Adrenal gland (tissue), 12 donors: Measurements from ENCODE around the gene PRDM1. TPM values are rescaled to one million over a fixed set of nuclear protein-coding genes. Genes with fewer than 3 reads are reported as not detected.
A peak's percentile ranks its signal among the peaks of the same experiment; 100 is the strongest.

Experiments
- DNase-seq, 7 donors: peaks; one replicate each; pipeline ENCODE4 v3.0.0-alpha.2; 2019 to 2020
- H3K27ac ChIP-seq, 5 donors: fragments of 200-600 bp; sonication (generic) in 4 of 5; 1 replicate in 3 of 5; 2 replicates in 2 of 5; pipeline versions ENCODE4 v1.5.1 to v1.8.0; 2016 to 2020; ENCODE audit warnings: mild to moderate bottlenecking in 1 of 5
- H3K27me3 ChIP-seq: fragments of 200-600 bp; 2 replicates; pipeline ENCODE4 v1.8.0; 2021
- H3K36me3 ChIP-seq, 2 donors: fragments of 200-600 bp; replicated peaks in 1 of 2; 1 replicate in 1 of 2; 2 replicates in 1 of 2; pipeline versions ENCODE4 v1.5.1 to v1.8.0; 2018 to 2022
- H3K4me1 ChIP-seq, 2 donors: fragments of 200-600 bp; replicated peaks in 1 of 2; 1 replicate in 1 of 2; 2 replicates in 1 of 2; pipeline versions ENCODE4 v1.5.1 to v1.8.0; 2018 to 2021
- H3K4me3 ChIP-seq, 4 donors: fragments of 200-600 bp; sonication (generic) in 3 of 4; one replicate each; pipeline ENCODE4 v1.5.1; 2016 to 2018
- H3K9me3 ChIP-seq, 3 donors: fragments of 200-600 bp; sonication (generic) in 1 of 3; replicated peaks in 1 of 3; 1 replicate in 2 of 3; 2 replicates in 1 of 3; pipeline versions ENCODE4 v1.5.1 to v1.8.0; 2016 to 2021
- CTCF ChIP-seq, 6 experiments: fragments of 450-650 bp in 4 of 6; fragments of 200-600 bp in 2 of 6; sonication (generic) in 1 of 6; IDR thresholded peaks; 1 replicate in 5 of 6; 2 replicates in 1 of 6; pipeline versions ENCODE4 v1.5.1 to v1.8.0; 2016 to 2021; ENCODE audit warnings: antibody characterized with exemption in 6 of 6, mild to moderate bottlenecking in 2 of 6, moderate library complexity in 1 of 6
- POLR2A ChIP-seq, 2 donors: fragments of 450-650 bp; IDR thresholded peaks; one replicate each; pipeline ENCODE4 v1.6.1; 2017; ENCODE audit warnings: antibody characterized with exemption in 2 of 2, mild to moderate bottlenecking in 2 of 2, moderate library complexity in 1 of 2
- WGBS, 4 donors: extraction: QIAGEN DNeasy Blood & Tissue Kit in 2 of 4; methylation state at CpG; one replicate each; pipeline versions ENCODE4 v1.1.5 to v1.1.7; 2013 to 2017; 5-methylcytosine and 5-hydroxymethylcytosine counted together
- intact Hi-C, 2 donors: fragments of 100-400 bp; cut with DNase I; formaldehyde crosslinking; loops; one replicate each; pipeline versions ENCODE4 v1.14.1 to v1.15.0; 2022 to 2023
- polyA plus RNA-seq, 3 donors: library from polyadenylated mRNA; stranded (reverse); fragments of 200-250 nt in 2 of 3; fragments of 350-450 nt in 1 of 3; fragmentation: Illumina TruSeq in 1 of 3; extraction: RNeasy Lipid Tissue Mini Kit (QIAGEN cat#74804) in 1 of 3; gene quantifications; one replicate each; pipeline ENCODE4 v1.2.3, GENCODE V29; 2013 to 2014
- total RNA-seq, 9 donors: library from RNA; depleted of rRNA in 4 of 9; stranded (reverse); fragments of >200 nt in 4 of 9; fragments of 120-200 nt in 1 of 9; fragmentation: NEBNext Ultra II Directional in 1 of 9; extraction: Animal tissue kit (Norgen Biotek cat#: 25700) in 1 of 9; gene quantifications; one replicate each; pipeline versions ENCODE4 v1.1.0 to v1.2.4, GENCODE V29; 2013 to 2023
- donor health status: healthy with polysubstance abuse.
- donor health status: Bipolar disorder and iron deficiency.
- donor health status: DM: yes; HTN: yes; CAD: no.
- donor health status: DM: no; HTN: no; CAD: no.
- donor health status: DM: no; HTN: no; CAD: no.
- donor health status: DM: yes; HTN: yes; CAD: no.

The PRDM1 gene
- total and polyA plus RNA-seq, 12 donors = 0.40 to 7.5 (median 3.7) TPM

- H3K27ac ChIP-seq = no peak overlapping the region
- WGBS, 4 donors = 82 to 91% (median 86%) methylated on average over 3 of the region's 3 CpGs
- no peak for TF ChIP-seq POLR2A (IDR thresholded peaks at IDR 0.05)
- no peak for TF ChIP-seq CTCF (IDR thresholded peaks at IDR 0.05)
- intact Hi-C loops = no loop called here
- DNase-seq = no peak
- H3K4me1 ChIP-seq = no peaks in the 10 kb centered on the region
- no peaks in the 10 kb centered on the region for H3K27me3 ChIP-seq
- no peaks in the 10 kb centered on the region for H3K9me3 ChIP-seq
- H3K36me3 ChIP-seq = no peaks in the 10 kb centered on the region
- no peak overlapping the region for H3K4me3 ChIP-seq
Measured at GRCh38 chr6:106126482-106126881, 40.3 kb downstream of the PRDM1 start.

- Histone ChIP-seq H3K36me3 (no peaks in the 10 kb centered on the region), H3K4me3 (no peak overlapping the region), H3K4me1 (no peaks in the 10 kb centered on the region), H3K27ac (no peak overlapping the region), H3K9me3 (no peaks in the 10 kb centered on the region), H3K27me3 (no peaks in the 10 kb centered on the region)
- intact Hi-C loops = no loop called here
- peak in 1 of 7 donors; percentile 8 for DNase-seq
- WGBS, 4 donors = 67 to 76% (median 74%) methylated on average over 9 of the region's 9 CpGs
- TF ChIP-seq CTCF (IDR thresholded peaks at IDR 0.05) = no peak
- TF ChIP-seq POLR2A (IDR thresholded peaks at IDR 0.05) = no peak
Measured at GRCh38 chr6:106128981-106129781, 43.0 kb downstream of the PRDM1 start.

- intact Hi-C loops = no loop called here
- no peak for TF ChIP-seq CTCF (IDR thresholded peaks at IDR 0.05)
- TF ChIP-seq POLR2A (IDR thresholded peaks at IDR 0.05) = no peak
- 87 to 89% (median 89%) methylated on average over 10 of the region's 10 CpGs for WGBS, 4 donors
Measured at GRCh38 chr6:106132153-106132698, 46.1 kb downstream of the PRDM1 start.

GRCh38 chr6:106133040-106133439 is 46.9 kb downstream of the PRDM1 start:
- H3K36me3 ChIP-seq = no peaks in the 10 kb centered on the region
- WGBS, 4 donors = 81 to 94% (median 86%) methylated on average over 6 of the region's 6 CpGs
- H3K27me3 ChIP-seq = no peaks in the 10 kb centered on the region
- H3K4me1 ChIP-seq = peaks cover 0 to 4% of the 10 kb centered on the region in 2 donors
- DNase-seq = peak in 4 of 7 donors; percentile 29 to 52 (median 42)
- intact Hi-C loops = no loop called here
- TF ChIP-seq POLR2A (IDR thresholded peaks at IDR 0.05) (no peak), CTCF (IDR thresholded peaks at IDR 0.05) (no peak)
- no peak overlapping the region for H3K27ac ChIP-seq
- no peak overlapping the region for H3K4me3 ChIP-seq
- H3K9me3 ChIP-seq = no peaks in the 10 kb centered on the region

More at GRCh38 chr6:106132153-106132698, 46.1 kb downstream of the PRDM1 start:
- no peak overlapping the region for H3K27ac ChIP-seq
- H3K4me1 ChIP-seq = peaks cover 0 to 4% of the 10 kb centered on the region in 2 donors
- H3K36me3 ChIP-seq = no peaks in the 10 kb centered on the region
- no peaks in the 10 kb centered on the region for H3K9me3 ChIP-seq
- no peak overlapping the region for H3K4me3 ChIP-seq
- no peaks in the 10 kb centered on the region for H3K27me3 ChIP-seq
- DNase-seq = no peak
